PC-9 (cell line): Measurements from ENCODE around the gene GFOD2. TPM values are rescaled to one million over a fixed set of nuclear protein-coding genes. Genes with fewer than 3 reads are reported as not detected.

Source experiments
- BruUV-seq: library from RNA; stranded (reverse); fragments of 400-500 nt; replicated peaks from 2 replicates; lab custom pipeline; 2021; lab: Mats Ljungman, UMichigan
- CTCF ChIA-PET: fragments of 300-600 bp; sonication (Branson Sonifier 250); formaldehyde crosslinking; loops from one replicate; lab custom pipeline; 2022; ENCODE audit warnings: antibody characterized with exemption; lab: Charles Lee
- POLR2A ChIA-PET: fragments of 300-600 bp; sonication (Branson Sonifier 250); formaldehyde crosslinking; loops from one replicate; lab custom pipeline; 2022; ENCODE audit warnings: antibody characterized with exemption; ENCODE audit not compliant: unreplicated experiment; lab: Charles Lee
- DNase-seq, 2 experiments: peaks; one replicate each; pipeline versions ENCODE4 v3.0.0 to v3.0.0-alpha.2; 2015 to 2022; ENCODE audit warnings: mixed read lengths in 1 of 2
- H2AFZ ChIP-seq: fragments of 200-600 bp; sonication (generic); 2 replicates; pipeline ENCODE4 v1.8.1; 2017; ENCODE audit warnings: antibody characterized with exemption
- H3F3A ChIP-seq: fragments of 200-600 bp; sonication (generic); 2 replicates; pipeline ENCODE4 v1.8.1; 2017; ENCODE audit warnings: antibody characterized with exemption, mild to moderate bottlenecking, low read depth; ENCODE audit not compliant: insufficient read depth
- H3K27ac ChIP-seq: fragments of 200-600 bp; sonication (generic); 2 replicates; pipeline ENCODE4 v1.6.1; 2016; ENCODE audit warnings: mixed run types
- H3K27me3 ChIP-seq: fragments of 200-600 bp; sonication (generic); 2 replicates; pipeline ENCODE4 v1.6.1; 2016; ENCODE audit warnings: low read depth, mixed run types; ENCODE audit not compliant: insufficient read depth
- H3K36me3 ChIP-seq: fragments of 200-600 bp; sonication (generic); 2 replicates; pipeline ENCODE4 v1.6.1; 2016; ENCODE audit warnings: low read depth, mixed run types
- H3K4me1 ChIP-seq: fragments of 200-600 bp; sonication (generic); replicated peaks from 2 replicates; pipeline ENCODE4 v1.6.1; 2016; ENCODE audit warnings: mixed run types; ENCODE audit not compliant: insufficient read depth
- H3K4me2 ChIP-seq: fragments of 200-600 bp; sonication (generic); 2 replicates; pipeline ENCODE4 v1.6.1; 2017; ENCODE audit warnings: mixed run types
- H3K4me3 ChIP-seq: fragments of 200-600 bp; sonication (generic); 2 replicates; pipeline ENCODE4 v1.6.1; 2016; ENCODE audit warnings: mixed run types
- H3K79me2 ChIP-seq: fragments of 200-600 bp; sonication (generic); 2 replicates; pipeline ENCODE4 v1.6.1; 2017; ENCODE audit warnings: low read depth, mixed run types
- H3K9me2 ChIP-seq: fragments of 200-600 bp; sonication (generic); 2 replicates; pipeline ENCODE4 v1.8.1; 2017; ENCODE audit warnings: mild to moderate bottlenecking; ENCODE audit not compliant: insufficient read depth
- H3K9me3 ChIP-seq: fragments of 200-600 bp; sonication (generic); 2 replicates; pipeline ENCODE4 v1.8.1; 2016; ENCODE audit warnings: low read depth; ENCODE audit not compliant: insufficient read depth
- H4K20me1 ChIP-seq: fragments of 200-600 bp; sonication (generic); 2 replicates; pipeline ENCODE4 v1.8.1; 2017; ENCODE audit not compliant: insufficient read depth
- CTCF ChIP-seq: fragments of 200-600 bp; sonication (generic); conservative IDR thresholded peaks from 2 replicates; pipeline ENCODE4 v1.6.1; 2017; ENCODE audit warnings: mixed run types, antibody characterized with exemption, mild to moderate bottlenecking, moderate library complexity
- EZH2 ChIP-seq: fragments of 200-600 bp; sonication (generic); IDR thresholded peaks from 2 replicates; pipeline ENCODE4 v1.8.0; 2017; ENCODE audit warnings: antibody characterized with exemption, low read depth
- intact Hi-C: fragments of 100-400 bp; cut with micrococcal nuclease; formaldehyde crosslinking; loops from one replicate; pipeline ENCODE4 v1.10.0; 2022; ENCODE audit not compliant: unreplicated experiment
- total RNA-seq: library from RNA; stranded (reverse); gene quantifications from 2 replicates; pipeline ENCODE4 v1.2.3, GENCODE V29; 2021

Gene GFOD2
- total RNA-seq, 1 experiment from 2014 or later, result 17.6 TPM

GRCh38 chr16:67661101-67661761 lies 57.9 kb downstream of the GFOD2 start:
- Histone ChIP-seq H3K4me3 (peak overlapping the region; percentile 97; the same call in 1 of the 2 replicates), H3K36me3 (no peaks in the 10 kb centered on the region), H3K9me2 (no peaks in the 10 kb centered on the region), H3K27me3 (no peaks in the 10 kb centered on the region), H3K27ac (no peak overlapping the region), H4K20me1 (no peaks in the 10 kb centered on the region), H3K79me2 (peaks cover 8% of the 10 kb centered on the region), H2AFZ (peak overlapping the region; percentile 70; the same call in 1 of the 2 replicates), H3K4me2 (peak overlapping the region; percentile 90), H3K9me3 (no peaks in the 10 kb centered on the region), H3F3A (peaks cover 9% of the 10 kb centered on the region), H3K4me1 (peaks cover 7% of the 10 kb centered on the region)
- no TSS peak for BruUV-seq
- ChIA-PET CTCF (interaction anchor here (0.6 kb wide), 1 partner anchor 172 kb away, joined by 3 read pairs; no protein-coding TSS in a partner anchor), POLR2A (no interaction called here)
- TF ChIP-seq EZH2 (no peak), CTCF (no peak)
- DNase-seq, result peak in 1 of 2 experiments; percentile 32
- intact Hi-C loops, result loop anchor here (2.0 kb wide), 2 partner anchors 98 to 140 kb away; partner anchors contain the start of gene CTCF

- no peaks in the 10 kb centered on the region for H3K27me3 ChIP-seq
- ChIA-PET CTCF (interaction anchor here (0.6 to 1.0 kb wide), 3 partner anchors 140 to 338 kb away, joined by 3 to 5 read pairs (median 3); no protein-coding TSS in a partner anchor), POLR2A (interaction anchor here (0.5 to 0.6 kb wide), 2 partner anchors 9 to 97 kb away, joined by 3 to 4 read pairs; no protein-coding TSS in a partner anchor)
- DNase-seq, result peak; percentile 79 to 87
- peak within 1 kb of the TSS; percentile 90 for H3K4me2 ChIP-seq
- H2AFZ ChIP-seq, result peak within 1 kb of the TSS; percentile 100
- H3K9me2 ChIP-seq, result no peaks in the 10 kb centered on the region
- H3K27ac ChIP-seq, result peak within 1 kb of the TSS; percentile 52
- BruUV-seq, result TSS peak; percentile 48
- intact Hi-C loops, result loop anchor here (2.0 kb wide), 2 partner anchors 98 to 140 kb away; partner anchors contain the start of gene CTCF
- TF ChIP-seq CTCF (no peak), EZH2 (no peak)
- H3F3A ChIP-seq, result peaks cover 9% of the 10 kb centered on the region
- no peaks in the 10 kb centered on the region for H3K9me3 ChIP-seq
- peaks cover 7% of the 10 kb centered on the region for H3K4me1 ChIP-seq
- H3K36me3 ChIP-seq, result no peaks in the 10 kb centered on the region
- no peaks in the 10 kb centered on the region for H4K20me1 ChIP-seq
- peaks cover 8% of the 10 kb centered on the region for H3K79me2 ChIP-seq
- peak within 1 kb of the TSS; percentile 97 for H3K4me3 ChIP-seq
These were observed 58.5 kb downstream of the GFOD2 start, which contains the start of gene PARD6A for GRCh38 chr16:67660564-67661028. Gene PARD6A, plus strand, starts transcription at chr16:67660960. Its CDS starts 79 bp downstream, at chr16:67661039.
